T follicular helper cell (primary cell): Measurements from ENCODE around the gene TMEM121.
"Not testable (repeated sequence)": the region's sequence is repeated elsewhere in the genome, so short reads cannot be mapped to it uniquely, and the experiment has no call there.

Source experiments
- DNase-seq: peaks from one replicate; pipeline ENCODE4 v3.0.0-alpha.2; 2020; ENCODE audit warnings: low read depth

TMEM121 gene

GRCh38 chr14:105547072-105547471, 20.7 kb downstream of the TMEM121 start:
- DNase-seq = not testable (repeated sequence)

- DNase-seq = no peak
Observed at GRCh38 chr14:105547741-105548169, 21.4 kb downstream of the TMEM121 start.

DNA sequence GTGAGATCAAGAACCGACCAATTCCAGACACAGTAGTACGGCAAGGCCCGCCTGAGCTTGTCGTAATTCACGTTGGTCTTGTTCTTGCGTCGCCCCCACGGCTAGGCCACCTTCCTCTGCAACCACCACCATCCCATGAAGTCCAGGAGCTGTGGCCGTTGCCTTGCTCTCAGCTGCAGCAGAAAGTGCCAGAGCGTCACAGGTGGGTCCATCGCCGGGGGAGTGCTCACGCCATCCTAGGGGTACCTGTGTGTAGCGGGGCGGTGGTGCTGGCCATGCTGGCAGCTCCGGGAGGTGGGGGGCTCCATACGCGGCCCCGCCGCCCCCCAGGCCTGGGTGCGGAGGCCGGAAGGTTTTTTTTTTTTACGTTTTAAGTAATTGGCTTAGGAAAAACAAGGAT, 23.1 kb downstream of the TMEM121 start:
- no peak for DNase-seq

GRCh38 chr14:105554022-105554421, 27.6 kb downstream of the TMEM121 start:
- no peak for DNase-seq

DNA sequence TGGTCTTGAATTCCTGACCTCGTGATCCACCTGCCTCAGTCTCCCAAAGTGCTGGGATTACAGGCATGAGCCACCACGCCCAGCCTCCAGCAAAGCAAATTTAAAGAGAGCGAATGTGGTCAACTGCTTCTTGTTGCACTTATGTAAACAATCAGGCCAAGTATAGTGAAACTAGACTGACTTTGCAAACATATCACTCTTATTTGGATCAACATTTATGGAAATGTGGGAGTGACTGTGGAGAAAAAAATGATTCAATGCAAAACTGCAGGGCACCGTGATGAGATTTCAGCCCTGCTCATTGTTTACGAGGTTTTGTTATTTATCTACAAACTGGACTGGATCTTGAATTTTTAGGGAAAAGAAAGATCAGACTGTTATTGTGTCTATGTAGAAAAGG, 28.1 kb downstream of the TMEM121 start:
- DNase-seq = no peak

DNA sequence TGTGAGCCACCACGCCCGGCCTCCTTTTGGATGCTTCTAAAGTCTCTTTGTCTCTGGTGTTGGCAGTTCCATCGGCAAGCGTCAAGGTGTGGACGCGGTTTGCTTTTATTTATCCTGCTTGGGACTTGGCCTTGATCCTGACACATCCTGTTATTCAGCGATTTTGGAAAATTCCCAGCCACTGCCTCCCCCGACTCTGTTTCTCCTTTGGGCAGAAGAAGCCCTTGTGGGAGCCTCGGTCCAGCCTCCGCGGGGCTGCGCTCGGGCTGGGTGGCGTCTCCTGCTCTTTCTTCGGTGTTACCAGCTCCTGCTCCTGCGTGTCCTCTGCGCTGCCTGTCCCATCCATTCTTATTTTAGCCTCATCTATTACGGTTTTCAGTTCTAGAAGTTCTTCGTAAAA, 31.3 kb downstream of the TMEM121 start:
- DNase-seq = not testable (repeated sequence)

DNA sequence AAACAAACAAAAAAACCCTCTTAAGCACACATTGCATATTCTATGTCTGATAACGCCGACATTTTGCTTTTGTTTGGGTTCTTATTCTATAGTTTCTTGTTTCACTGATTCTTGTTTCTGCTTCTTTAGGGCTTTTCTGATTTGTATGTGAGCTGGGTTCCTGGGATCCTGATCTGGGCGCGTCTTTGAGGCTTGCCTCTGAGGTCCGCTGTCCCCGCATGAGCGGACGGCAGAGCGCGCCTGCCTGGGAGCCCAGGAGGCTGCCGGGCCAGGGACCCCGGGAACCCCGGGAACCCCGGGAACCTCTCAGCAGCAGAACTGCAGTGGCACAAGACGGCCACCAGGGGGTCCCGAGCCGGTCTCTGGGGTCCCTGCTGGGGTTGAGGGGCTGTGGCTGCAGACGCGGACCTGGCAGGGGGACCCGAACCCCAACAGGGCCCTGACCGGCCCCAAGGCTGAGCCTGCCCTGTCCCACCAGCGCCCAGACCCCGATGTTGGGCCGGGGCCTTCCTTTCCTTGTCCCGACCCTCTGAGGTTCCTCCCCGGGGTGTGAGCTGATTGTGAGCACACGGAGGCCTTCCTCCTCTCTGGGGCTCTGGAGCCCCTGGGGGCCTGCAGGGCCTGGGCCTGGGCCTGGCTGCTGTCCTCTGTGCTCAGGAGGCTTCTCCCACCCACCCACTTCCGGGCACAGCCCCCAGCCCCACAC, 32.2 kb downstream of the TMEM121 start:
- DNase-seq = not testable (repeated sequence)

DNA sequence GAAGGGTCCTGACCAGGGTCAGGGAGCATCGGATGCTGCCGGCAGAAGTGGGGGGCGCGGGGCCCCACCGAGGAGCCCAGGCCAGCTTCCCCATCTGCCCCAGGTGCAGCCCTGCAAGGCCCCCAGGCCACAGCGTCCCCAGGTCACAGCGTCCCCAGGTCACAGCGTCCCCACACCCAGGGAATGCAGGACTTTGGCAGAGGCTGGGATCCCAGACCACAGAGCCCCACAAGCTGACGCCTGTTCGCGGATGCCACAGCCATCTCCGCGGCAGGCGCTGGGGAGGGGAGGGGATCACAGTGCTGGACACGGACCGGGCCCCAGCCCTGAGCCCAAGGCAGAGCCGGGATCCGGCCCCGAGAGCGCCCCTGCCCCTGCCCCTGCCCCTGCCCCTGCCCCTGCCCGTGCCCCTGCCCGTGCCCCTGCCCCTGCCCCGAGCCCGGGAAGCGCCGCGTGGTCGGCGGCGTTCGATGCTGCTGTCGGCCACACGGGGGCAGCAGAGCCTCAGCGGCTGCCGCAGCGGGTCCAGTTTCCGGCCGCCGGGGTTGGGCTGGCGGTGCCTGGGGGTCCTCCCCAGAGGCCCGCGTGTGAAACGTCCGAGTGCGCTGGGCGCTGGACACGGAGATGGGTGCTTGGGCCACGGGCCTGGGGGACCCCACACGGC, 33.1 kb downstream of the TMEM121 start:
- DNase-seq = not testable (repeated sequence)

GRCh38 chr14:105560048-105560669, 33.8 kb downstream of the TMEM121 start:
- DNase-seq = not testable (repeated sequence)

- not testable (repeated sequence) for DNase-seq
Observed at GRCh38 chr14:105561345-105561744, 35.0 kb downstream of the TMEM121 start.

DNA sequence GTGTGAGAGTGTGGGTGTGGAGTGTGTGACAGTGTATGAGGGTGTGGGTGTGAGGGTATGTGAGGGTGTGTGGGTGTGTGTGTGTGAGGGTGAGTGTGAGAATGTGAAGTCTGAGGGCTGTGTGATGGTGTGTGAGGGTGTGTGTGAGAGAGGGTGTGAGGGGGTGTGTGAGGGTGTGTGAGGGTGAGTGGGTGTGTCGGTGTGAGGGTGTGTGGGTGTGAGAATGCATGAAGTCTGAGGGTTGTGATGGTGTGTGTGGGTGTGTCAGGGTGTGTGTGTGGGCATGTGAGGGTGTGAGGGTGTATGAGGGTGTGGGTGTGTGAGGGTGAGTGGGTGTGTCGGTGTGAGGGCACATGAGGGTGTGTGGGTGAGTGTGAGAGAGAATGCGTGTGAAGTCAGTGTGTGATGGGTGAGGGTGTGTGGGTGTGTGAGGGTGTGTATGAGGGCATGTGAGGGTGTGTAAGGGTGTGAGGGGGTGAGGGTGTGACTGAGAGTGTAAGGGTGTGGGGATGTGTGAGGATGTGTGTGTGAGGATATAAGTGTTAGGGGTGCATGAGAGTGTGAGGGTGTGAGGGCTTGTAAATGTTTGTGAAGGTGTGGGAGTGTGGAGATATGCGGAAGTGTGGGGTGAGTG, 36.4 kb downstream of the TMEM121 start:
- no peak for DNase-seq

- DNase-seq = no peak
Observed at GRCh38 chr14:105563347-105563737, 37.0 kb downstream of the TMEM121 start.

DNA sequence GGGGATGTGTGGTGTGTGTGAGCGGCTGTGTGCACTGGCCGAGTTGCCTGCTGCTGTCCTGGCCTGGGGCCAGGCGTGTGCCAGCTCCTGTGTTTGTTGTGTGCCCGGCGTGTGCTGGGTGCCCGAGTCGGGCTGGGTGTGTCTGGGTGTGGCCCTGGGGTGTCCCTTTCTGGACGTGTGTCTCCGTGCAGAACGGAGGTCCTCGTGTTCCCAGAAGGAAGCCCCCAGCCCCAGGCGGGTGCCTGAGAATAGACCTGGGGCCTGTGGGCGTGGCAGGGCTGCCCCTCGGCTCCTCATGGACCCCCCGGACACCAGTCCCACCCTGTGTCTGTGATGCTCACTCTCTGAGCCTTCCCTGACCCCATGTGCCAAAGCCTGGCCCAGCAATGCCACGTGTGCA, 38.2 kb downstream of the TMEM121 start:
- DNase-seq = not testable (repeated sequence)

GRCh38 chr14:105565185-105565919, 39.0 kb downstream of the TMEM121 start:
- DNase-seq = not testable (repeated sequence)

DNA sequence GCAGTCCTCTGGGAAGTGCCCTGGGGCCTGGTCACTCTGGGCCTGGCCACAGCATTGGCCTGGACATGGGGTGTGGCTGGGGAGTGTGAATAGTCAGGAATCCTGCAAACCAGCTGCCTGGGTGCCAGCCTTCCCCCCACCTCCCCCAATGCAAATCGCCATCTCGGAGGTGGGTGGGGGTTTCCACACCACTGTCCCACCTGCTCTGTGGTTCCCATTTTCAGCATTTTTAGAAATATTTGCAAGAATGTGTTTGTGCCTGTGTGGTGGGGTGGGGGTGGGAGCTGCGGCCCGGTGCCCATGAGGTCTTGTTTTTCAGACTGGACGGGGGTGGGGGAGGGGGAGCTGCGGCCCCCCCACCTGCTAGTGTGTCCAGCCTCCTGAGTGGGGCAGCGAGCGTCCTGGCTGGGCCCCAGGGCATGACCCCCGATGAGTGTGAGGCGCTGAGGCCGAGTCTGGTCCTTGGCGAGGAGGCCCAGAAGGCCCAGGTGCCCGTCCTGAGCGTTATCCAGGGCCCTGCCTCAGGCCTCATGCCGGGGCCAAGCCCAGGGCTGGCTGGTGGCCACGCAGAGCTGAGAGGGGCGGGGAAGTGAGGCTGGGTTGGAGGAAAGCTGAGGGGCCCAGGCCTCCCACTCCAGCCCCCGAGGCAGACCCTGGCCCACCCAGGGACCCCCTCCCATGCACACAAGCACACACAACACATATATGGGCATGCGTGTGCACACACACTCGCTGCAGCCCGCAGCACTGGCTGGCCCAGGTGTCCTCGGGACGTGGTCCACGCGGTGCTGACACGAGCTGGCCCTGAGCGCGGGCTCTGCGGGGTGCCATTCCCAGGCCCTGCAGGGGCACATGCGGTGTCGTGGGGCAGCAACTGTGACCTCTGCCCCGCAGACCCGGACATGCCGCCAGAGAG, 40.1 kb downstream of the TMEM121 start:
- DNase-seq = not testable (repeated sequence)

GRCh38 chr14:105567164-105568103, 41.1 kb downstream of the TMEM121 start:
- DNase-seq = not testable (repeated sequence)

- DNase-seq = not testable (repeated sequence)
Observed at GRCh38 chr14:105568140-105568843, 41.9 kb downstream of the TMEM121 start.

DNA sequence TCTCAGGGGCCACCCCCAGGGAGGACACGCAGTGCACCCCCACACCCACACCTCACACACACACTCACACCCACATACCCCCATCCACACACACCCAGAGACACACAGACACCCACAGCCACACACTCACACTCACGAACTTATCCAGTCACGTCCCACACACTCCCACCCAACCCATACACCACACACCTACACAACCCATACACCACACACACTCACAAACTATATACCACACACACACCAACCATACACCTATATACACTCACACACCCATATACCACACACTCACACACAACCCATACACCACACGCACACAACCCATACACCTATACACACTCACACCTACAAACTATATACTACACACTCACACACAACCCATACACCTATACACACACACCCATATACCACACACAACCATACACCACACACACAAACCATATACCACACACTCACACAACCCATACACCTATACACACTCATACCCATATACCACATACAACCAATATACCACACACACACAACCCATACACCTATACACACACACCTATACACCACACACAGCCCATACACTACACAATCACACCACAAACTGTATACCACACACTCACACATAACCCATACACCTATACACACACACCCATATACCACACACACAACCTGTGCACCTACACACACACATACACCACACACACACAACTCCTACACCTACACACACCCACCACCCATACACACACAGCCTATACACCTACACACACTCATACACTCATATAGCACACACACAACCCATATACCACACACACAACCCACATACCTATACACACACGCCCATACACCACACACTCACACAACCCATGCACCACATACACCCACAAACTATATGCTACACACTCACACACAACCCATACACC, 42.7 kb downstream of the TMEM121 start:
- no peak for DNase-seq
